Measurements from ENCODE around the gene TUBA4A. TPM values are rescaled to one million over a fixed set of nuclear protein-coding genes. Genes with fewer than 3 reads are reported as not detected.

TUBA4A gene
- total and polyA plus RNA-seq, 2 of the 8 experiments (the other 6 are each of a cell fraction or from before 2014, with no cell fraction given), result 67.3 to 172 TPM

DNA sequence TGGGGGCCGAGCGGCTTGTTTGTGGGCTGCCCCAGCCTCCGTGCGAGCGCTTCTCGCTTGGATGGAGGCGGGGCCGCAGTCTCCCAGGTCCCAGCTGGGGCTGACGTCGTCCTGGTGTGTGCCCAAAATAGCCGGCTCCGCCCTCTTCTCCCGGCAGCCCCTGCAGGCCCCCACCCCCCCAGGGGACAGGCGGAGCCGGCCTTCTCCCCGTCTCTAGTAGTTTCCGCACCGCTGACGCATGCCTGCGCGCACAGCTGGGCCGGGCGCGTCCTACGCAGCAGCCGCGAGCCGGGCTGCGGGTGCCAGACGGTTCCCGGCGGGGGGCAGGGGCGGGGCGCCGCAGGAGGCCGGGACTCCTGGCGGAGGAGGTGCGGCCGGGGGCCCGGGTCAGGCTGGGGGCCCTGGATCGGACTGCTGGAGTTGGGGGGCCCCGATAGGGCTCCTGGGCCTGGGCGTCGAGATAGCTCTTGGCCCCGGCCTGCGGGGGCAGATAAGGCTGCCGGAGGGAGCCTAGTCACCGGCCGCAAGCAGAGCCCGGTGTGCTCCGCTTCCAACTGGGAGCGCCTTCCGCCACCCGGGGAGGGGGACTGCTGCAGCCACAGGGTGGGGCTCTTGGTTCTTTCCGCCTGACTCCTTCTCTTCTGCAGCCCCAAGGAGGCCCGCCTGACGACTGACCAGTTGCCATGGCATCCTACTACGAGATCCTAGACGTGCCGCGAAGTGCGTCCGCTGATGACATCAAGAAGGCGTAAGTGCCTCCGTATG, 25.6 kb upstream of the TUBA4A start, which contains the start of gene DNAJB2 (continued):
- TF ChIP-seq KDM4A (IDR thresholded peaks at IDR 0.05; ENCODE audit: low read depth, low read length, severe bottlenecking) (peak; percentile 52), CREB1 (IDR thresholded peaks at IDR 0.05) (peak; percentile 94), YY1 (IDR thresholded peaks at IDR 0.05; ENCODE audit: low read depth, low read length) (no peak), RBBP5 (IDR thresholded peaks at IDR 0.05; ENCODE audit: borderline replicate concordance, low read depth, low read length) (0 out of 2 replicates have a peak, but pooled peaks have one; percentile 37), TCF12 (IDR thresholded peaks at IDR 0.05; ENCODE audit: low read depth, low read length) (no peak), NANOG (IDR thresholded peaks at IDR 0.05; ENCODE audit: insufficient read depth, low read depth, low read length, poor library complexity, severe bottlenecking) (no peak), SIN3A (conservative IDR thresholded peaks at IDR 0.05 in 1 of 2, IDR thresholded peaks at IDR 0.05 in 1 of 2; ENCODE audit: low read depth in 1 of 2, low read length in 2 of 2) (peak; percentile 86 to 89; a peak in 2 of 4 replicates)
- TF ChIP-seq, protein P1, sequence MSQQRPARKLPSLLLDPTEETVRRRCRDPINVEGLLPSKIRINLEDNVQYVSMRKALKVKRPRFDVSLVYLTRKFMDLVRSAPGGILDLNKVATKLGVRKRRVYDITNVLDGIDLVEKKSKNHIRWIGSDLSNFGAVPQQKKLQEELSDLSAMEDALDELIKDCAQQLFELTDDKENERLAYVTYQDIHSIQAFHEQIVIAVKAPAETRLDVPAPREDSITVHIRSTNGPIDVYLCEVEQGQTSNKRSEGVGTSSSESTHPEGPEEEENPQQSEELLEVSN (IDR thresholded peaks at IDR 0.05), result no peak
- TF ChIP-seq, protein P2, sequence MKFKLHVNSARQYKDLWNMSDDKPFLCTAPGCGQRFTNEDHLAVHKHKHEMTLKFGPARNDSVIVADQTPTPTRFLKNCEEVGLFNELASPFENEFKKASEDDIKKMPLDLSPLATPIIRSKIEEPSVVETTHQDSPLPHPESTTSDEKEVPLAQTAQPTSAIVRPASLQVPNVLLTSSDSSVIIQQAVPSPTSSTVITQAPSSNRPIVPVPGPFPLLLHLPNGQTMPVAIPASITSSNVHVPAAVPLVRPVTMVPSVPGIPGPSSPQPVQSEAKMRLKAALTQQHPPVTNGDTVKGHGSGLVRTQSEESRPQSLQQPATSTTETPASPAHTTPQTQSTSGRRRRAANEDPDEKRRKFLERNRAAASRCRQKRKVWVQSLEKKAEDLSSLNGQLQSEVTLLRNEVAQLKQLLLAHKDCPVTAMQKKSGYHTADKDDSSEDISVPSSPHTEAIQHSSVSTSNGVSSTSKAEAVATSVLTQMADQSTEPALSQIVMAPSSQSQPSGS (IDR thresholded peaks at IDR 0.05; ENCODE audit: low read length), result peak; percentile 90

All from H1 (cell line).